Panc1 (cell line): Measurements from ENCODE around the gene CST1.
"Not testable (repeated sequence)": the region's sequence is repeated elsewhere in the genome, so short reads cannot be mapped to it uniquely, and the experiment has no call there.

Experiments
- CTCF ChIP-seq: fragments of 450-650 bp; IDR thresholded peaks from 2 replicates; pipeline ENCODE4 v1.5.1; 2017; ENCODE audit warnings: mild to moderate bottlenecking
- REST ChIP-seq, 2 experiments: IDR thresholded peaks; 2 replicates each; pipeline ENCODE4 v1.6.1; 2011 to 2012; ENCODE audit warnings: low read depth in 2 of 2, control low read depth in 1 of 2, low read length in 1 of 2, mild to moderate bottlenecking in 1 of 2, moderate library complexity in 1 of 2; ENCODE audit not compliant: insufficient read depth in 1 of 2
- SIN3A ChIP-seq: IDR thresholded peaks from 2 replicates; pipeline ENCODE4 v1.6.1; 2012; ENCODE audit warnings: low read depth, mild to moderate bottlenecking, low read length, moderate library complexity, borderline replicate concordance; ENCODE audit not compliant: insufficient read depth

GRCh38 chr20:23799216-23799847 lies 48.6 kb upstream of the CST1 start:
- TF ChIP-seq CTCF: peak; percentile 83
- TF ChIP-seq SIN3A; REST (IDR thresholded peaks at IDR 0.05; ENCODE audit: insufficient read depth in 1 of 2, low read depth in 2 of 2, low read length in 1 of 2): not testable (repeated sequence)
